ENCODE data around the gene MELTF. TPM values are rescaled to one million over a fixed set of nuclear protein-coding genes. Genes with fewer than 3 reads are reported as not detected.
A peak's percentile ranks its signal among the peaks of the same experiment; 100 is the strongest.
"Not testable (repeated sequence)": the region's sequence is repeated elsewhere in the genome, so short reads cannot be mapped to it uniquely, and the experiment has no call there.

The MELTF gene
- total RNA-seq, 1 donor from 2014 or later = 3.9 TPM

- H3K4me3 Mint-ChIP-seq; H3K9me3 Mint-ChIP-seq; H3K36me3 Mint-ChIP-seq (ENCODE audit: low read depth); H3K4me1 Mint-ChIP-seq (ENCODE audit: low read depth); DNase-seq (ENCODE audit: low spot score); H3K27me3 Mint-ChIP-seq (ENCODE audit: insufficient read depth); intact Hi-C loops (cut with micrococcal nuclease): not testable (repeated sequence)
- H3K27ac Mint-ChIP-seq = peak overlapping the region; percentile 10
These were observed 4.1 kb upstream of the MELTF start for GRCh38 chr3:197033764-197034163.

GRCh38 chr3:197031315-197032285 lies 2.0 kb upstream of the MELTF start:
- H3K9me3 Mint-ChIP-seq = peaks cover 4% of the 10 kb centered on the region
- no peak overlapping the region for H3K27ac Mint-ChIP-seq
- no peak for DNase-seq (ENCODE audit: low spot score)
- intact Hi-C loops (cut with micrococcal nuclease) = no loop called here
- H3K27me3 Mint-ChIP-seq (ENCODE audit: insufficient read depth) = peaks cover 1% of the 10 kb centered on the region
- H3K4me1 Mint-ChIP-seq (ENCODE audit: low read depth) = no peaks in the 10 kb centered on the region
- peak overlapping the region; percentile 58 for H3K4me3 Mint-ChIP-seq
- peaks cover 1% of the 10 kb centered on the region for H3K36me3 Mint-ChIP-seq (ENCODE audit: low read depth)

GRCh38 chr3:197030379-197031314 lies 1.0 kb upstream of the MELTF start:
- H3K9me3 Mint-ChIP-seq = peaks cover 4% of the 10 kb centered on the region
- H3K27ac Mint-ChIP-seq = no peak overlapping the region
- H3K4me1 Mint-ChIP-seq (ENCODE audit: low read depth) = no peaks in the 10 kb centered on the region
- peak overlapping the region; percentile 58 for H3K4me3 Mint-ChIP-seq
- intact Hi-C loops (cut with micrococcal nuclease) = no loop called here
- H3K27me3 Mint-ChIP-seq (ENCODE audit: insufficient read depth) = peaks cover 1% of the 10 kb centered on the region
- DNase-seq (ENCODE audit: low spot score) = no peak
- H3K36me3 Mint-ChIP-seq (ENCODE audit: low read depth) = peaks cover 1% of the 10 kb centered on the region

- no peak for DNase-seq (ENCODE audit: low spot score)
These were observed 698 bp downstream of the MELTF start for GRCh38 chr3:197028728-197029510.

GRCh38 chr3:197027896-197028727 lies 1.5 kb downstream of the MELTF start:
- no peak overlapping the region for H3K27ac Mint-ChIP-seq
- no peaks in the 10 kb centered on the region for H3K9me3 Mint-ChIP-seq
- intact Hi-C loops (cut with micrococcal nuclease) = loop anchor here (2.0 kb wide), 2 partner anchors 49 to 59 kb away; partner anchors contain the start of gene PIGZ
- DNase-seq (ENCODE audit: low spot score) = no peak
- H3K36me3 Mint-ChIP-seq (ENCODE audit: low read depth) = no peaks in the 10 kb centered on the region
- H3K4me3 Mint-ChIP-seq = peak overlapping the region; percentile 74
- peaks cover 3% of the 10 kb centered on the region for H3K4me1 Mint-ChIP-seq (ENCODE audit: low read depth)
- H3K27me3 Mint-ChIP-seq (ENCODE audit: insufficient read depth) = peaks cover 9% of the 10 kb centered on the region

More at GRCh38 chr3:197028728-197029510, 698 bp downstream of the MELTF start:
- Mint-ChIP-seq H3K4me1 (ENCODE audit: low read depth) (no peaks in the 10 kb centered on the region), H3K36me3 (ENCODE audit: low read depth) (no peaks in the 10 kb centered on the region), H3K4me3 (peak overlapping the region; percentile 74), H3K27ac (no peak overlapping the region), H3K9me3 (no peaks in the 10 kb centered on the region), H3K27me3 (ENCODE audit: insufficient read depth) (peaks cover 1% of the 10 kb centered on the region)
- intact Hi-C loops (cut with micrococcal nuclease) = loop anchor here (1.0 to 2.0 kb wide), 4 partner anchors 26 to 191 kb away; partner anchors contain the start of gene PIGZ

GRCh38 chr3:197027151-197027895 lies 2.3 kb downstream of the MELTF start:
- H3K9me3 Mint-ChIP-seq = no peaks in the 10 kb centered on the region
- H3K4me3 Mint-ChIP-seq = no peak overlapping the region
- H3K27ac Mint-ChIP-seq = no peak overlapping the region
- peaks cover 6% of the 10 kb centered on the region for H3K4me1 Mint-ChIP-seq (ENCODE audit: low read depth)
- peaks cover 10% of the 10 kb centered on the region for H3K27me3 Mint-ChIP-seq (ENCODE audit: insufficient read depth)
- no peaks in the 10 kb centered on the region for H3K36me3 Mint-ChIP-seq (ENCODE audit: low read depth)
- intact Hi-C loops (cut with micrococcal nuclease) = no loop called here
- DNase-seq (ENCODE audit: low spot score) = no peak

GRCh38 chr3:197026481-197026866 lies 3.1 kb downstream of the MELTF start:
- Mint-ChIP-seq H3K27ac (no peak overlapping the region), H3K4me3 (no peak overlapping the region), H3K4me1 (ENCODE audit: low read depth) (peaks cover 6% of the 10 kb centered on the region), H3K27me3 (ENCODE audit: insufficient read depth) (peaks cover 10% of the 10 kb centered on the region), H3K36me3 (ENCODE audit: low read depth) (no peaks in the 10 kb centered on the region), H3K9me3 (no peaks in the 10 kb centered on the region)
- DNase-seq (ENCODE audit: low spot score) = no peak
- intact Hi-C loops (cut with micrococcal nuclease) = no loop called here

- H3K27ac Mint-ChIP-seq = no peak overlapping the region
- intact Hi-C loops (cut with micrococcal nuclease) = no loop called here
- H3K9me3 Mint-ChIP-seq = no peaks in the 10 kb centered on the region
- H3K4me1 Mint-ChIP-seq (ENCODE audit: low read depth) = peaks cover 6% of the 10 kb centered on the region
- DNase-seq (ENCODE audit: low spot score) = no peak
- H3K36me3 Mint-ChIP-seq (ENCODE audit: low read depth) = no peaks in the 10 kb centered on the region
- peak overlapping the region; percentile 11 for H3K4me3 Mint-ChIP-seq
- peaks cover 10% of the 10 kb centered on the region for H3K27me3 Mint-ChIP-seq (ENCODE audit: insufficient read depth)
These were observed 3.7 kb downstream of the MELTF start for GRCh38 chr3:197025736-197026480.

- no peak for DNase-seq (ENCODE audit: low spot score)
- peak overlapping the region; percentile 11 for H3K4me3 Mint-ChIP-seq
- no peak overlapping the region for H3K27ac Mint-ChIP-seq
- H3K4me1 Mint-ChIP-seq (ENCODE audit: low read depth) = peaks cover 6% of the 10 kb centered on the region
- intact Hi-C loops (cut with micrococcal nuclease) = no loop called here
- H3K27me3 Mint-ChIP-seq (ENCODE audit: insufficient read depth) = peaks cover 9% of the 10 kb centered on the region
- no peaks in the 10 kb centered on the region for H3K36me3 Mint-ChIP-seq (ENCODE audit: low read depth)
- H3K9me3 Mint-ChIP-seq = no peaks in the 10 kb centered on the region
These were observed 4.5 kb downstream of the MELTF start for GRCh38 chr3:197024881-197025735.

- Mint-ChIP-seq H3K27ac (no peak overlapping the region), H3K36me3 (ENCODE audit: low read depth) (no peaks in the 10 kb centered on the region), H3K27me3 (ENCODE audit: insufficient read depth) (peaks cover 9% of the 10 kb centered on the region), H3K9me3 (no peaks in the 10 kb centered on the region), H3K4me1 (ENCODE audit: low read depth) (peaks cover 6% of the 10 kb centered on the region), H3K4me3 (no peak overlapping the region)
- no peak for DNase-seq (ENCODE audit: low spot score)
- intact Hi-C loops (cut with micrococcal nuclease) = no loop called here
These were observed 5.5 kb downstream of the MELTF start for GRCh38 chr3:197023998-197024651.
